CD14-positive monocyte (primary cell): Measurements from ENCODE around the gene SALL1. TPM values are rescaled to one million over a fixed set of nuclear protein-coding genes. Genes with fewer than 3 reads are reported as not detected.

Experiments
- DNase-seq, 3 donors: peaks; one replicate each; pipeline ENCODE4 v3.0.0-alpha.2; 2011 to 2022
- H2AFZ ChIP-seq: 2 replicates; pipeline ENCODE4 v1.6.0; 2012; ENCODE audit warnings: mild to moderate bottlenecking, low read depth, low read length, inconsistent platforms; ENCODE audit not compliant: insufficient read depth, poor library complexity, severe bottlenecking
- H3K27ac ChIP-seq, 2 donors: 1 replicate in 1 of 2; 2 replicates in 1 of 2; pipeline ENCODE4 v1.5.1; 2012 to 2013; ENCODE audit warnings: low read length in 2 of 2, control low read depth in 1 of 2, inconsistent platforms in 1 of 2, low read depth in 1 of 2, mild to moderate bottlenecking in 1 of 2
- H3K27me3 ChIP-seq, 2 donors: one replicate each; pipeline versions ENCODE4 v1.6.0 to v1.6.1; 2011 to 2013; ENCODE audit warnings: low read length in 2 of 2; ENCODE audit not compliant: control insufficient read depth in 2 of 2, insufficient read depth in 2 of 2
- H3K36me3 ChIP-seq, 2 donors: replicated peaks in 1 of 2; 1 replicate in 1 of 2; 2 replicates in 1 of 2; pipeline versions ENCODE4 v1.5.1 to v1.6.1; 2012 to 2013; ENCODE audit warnings: low read length in 2 of 2, control low read depth in 1 of 2, inconsistent platforms in 1 of 2, mild to moderate bottlenecking in 1 of 2; ENCODE audit not compliant: insufficient read depth in 2 of 2, control insufficient read depth in 1 of 2
- H3K4me1 ChIP-seq, 2 donors: 1 replicate in 1 of 2; 2 replicates in 1 of 2; pipeline versions ENCODE4 v1.5.1 to v1.6.1; 2012 to 2013; ENCODE audit warnings: low read length in 2 of 2, control low read depth in 1 of 2, inconsistent platforms in 1 of 2, mild to moderate bottlenecking in 1 of 2, moderate library complexity in 1 of 2; ENCODE audit not compliant: insufficient read depth in 2 of 2, control insufficient read depth in 1 of 2
- H3K4me2 ChIP-seq: replicated peaks from 2 replicates; pipeline ENCODE3; 2012; ENCODE audit warnings: low read length, moderate library complexity, mild to moderate bottlenecking; ENCODE audit not compliant: poor library complexity, severe bottlenecking; ENCODE audit errors: extremely low read depth
- H3K4me3 ChIP-seq, 3 experiments: fragments of 200-600 bp in 1 of 3; sonication (generic) in 1 of 3; replicated peaks in 1 of 3; 1 replicate in 2 of 3; 2 replicates in 1 of 3; pipeline ENCODE4 v1.5.1; 2011 to 2013; ENCODE audit warnings: low read length in 3 of 3, mild to moderate bottlenecking in 3 of 3, control low read depth in 2 of 3, low read depth in 2 of 3, inconsistent platforms in 1 of 3, moderate library complexity in 1 of 3
- H3K79me2 ChIP-seq: 2 replicates; pipeline ENCODE4 v1.6.0; 2012; ENCODE audit warnings: mild to moderate bottlenecking, control low read depth, inconsistent platforms, low read length, moderate library complexity; ENCODE audit not compliant: insufficient read depth
- H3K9ac ChIP-seq: 2 replicates; pipeline ENCODE4 v1.6.0; 2017; ENCODE audit warnings: low read length, mild to moderate bottlenecking; ENCODE audit not compliant: insufficient read depth, poor library complexity, severe bottlenecking
- H3K9me3 ChIP-seq, 2 donors: replicated peaks in 1 of 2; 1 replicate in 1 of 2; 2 replicates in 1 of 2; pipeline versions ENCODE4 v1.5.1 to v1.6.1; 2012 to 2013; ENCODE audit warnings: low read length in 2 of 2, control low read depth in 1 of 2; ENCODE audit not compliant: control insufficient read depth in 1 of 2, insufficient read depth in 1 of 2
- H4K20me1 ChIP-seq: 2 replicates; pipeline ENCODE4 v1.6.0; 2012; ENCODE audit warnings: mild to moderate bottlenecking, low read length, control low read depth, moderate library complexity; ENCODE audit not compliant: insufficient read depth
- H3K27ac Mint-ChIP-seq, 7 donors: one replicate each; pipeline ENCODE4 v1.8.0; 2020; ENCODE audit warnings: mild to moderate bottlenecking in 7 of 7, mixed read lengths in 7 of 7, moderate library complexity in 6 of 7, inconsistent platforms in 2 of 7
- H3K27me3 Mint-ChIP-seq, 3 donors: one replicate each; pipeline ENCODE4 v1.8.0; 2021 to 2022; ENCODE audit warnings: low read depth in 3 of 3, mild to moderate bottlenecking in 3 of 3, mixed read lengths in 3 of 3, moderate library complexity in 3 of 3, inconsistent platforms in 1 of 3
- H3K36me3 Mint-ChIP-seq, 2 donors: one replicate each; pipeline ENCODE4 v1.8.0; 2020; ENCODE audit warnings: mixed read lengths in 2 of 2, inconsistent platforms in 1 of 2, mild to moderate bottlenecking in 1 of 2
- H3K4me1 Mint-ChIP-seq: one replicate; pipeline ENCODE4 v1.8.0; 2020; ENCODE audit warnings: mild to moderate bottlenecking, mixed read lengths
- H3K4me3 Mint-ChIP-seq, 2 donors: one replicate each; pipeline ENCODE4 v1.8.0; 2020; ENCODE audit warnings: mild to moderate bottlenecking in 2 of 2, mixed read lengths in 2 of 2, moderate library complexity in 1 of 2
- H3K9me3 Mint-ChIP-seq, 7 donors: one replicate each; pipeline ENCODE4 v1.8.0; 2020 to 2022; ENCODE audit warnings: mixed read lengths in 7 of 7, mild to moderate bottlenecking in 6 of 7, moderate library complexity in 6 of 7, inconsistent platforms in 2 of 7
- WGBS: methylation state at CpG from one replicate; pipeline ENCODE4 v1.1.5; 2013; ENCODE audit warnings: missing lambda C conversion rate; ENCODE audit not compliant: insufficient coverage; 5-methylcytosine and 5-hydroxymethylcytosine counted together
- intact Hi-C, 2 donors: fragments of 100-400 bp; cut with micrococcal nuclease; formaldehyde crosslinking; loops; one replicate each; pipeline versions ENCODE4 v1.15.0 to v1.15.1; 2023
- polyA plus RNA-seq, 3 donors: library from polyadenylated mRNA; depleted of rRNA in 1 of 3; unstranded in 2 of 3; stranded (reverse) in 1 of 3; fragments of 300-500 nt in 2 of 3; fragments of >200 nt in 1 of 3; fragmentation: Illumina TruSeq in 2 of 3; gene quantifications; 1 replicate in 2 of 3; 2 replicates in 1 of 3; pipeline ENCODE4 v1.2.3, GENCODE V29; 2012 to 2021
- TF ChIP-seq, protein P1 (sequence below): fragments of 200-600 bp; IDR thresholded peaks from one replicate; pipeline ENCODE4 v1.8.0; 2022; ENCODE audit warnings: antibody characterized with exemption, mild to moderate bottlenecking

Gene SALL1
- polyA plus RNA-seq, 3 donors: not detected

DNA sequence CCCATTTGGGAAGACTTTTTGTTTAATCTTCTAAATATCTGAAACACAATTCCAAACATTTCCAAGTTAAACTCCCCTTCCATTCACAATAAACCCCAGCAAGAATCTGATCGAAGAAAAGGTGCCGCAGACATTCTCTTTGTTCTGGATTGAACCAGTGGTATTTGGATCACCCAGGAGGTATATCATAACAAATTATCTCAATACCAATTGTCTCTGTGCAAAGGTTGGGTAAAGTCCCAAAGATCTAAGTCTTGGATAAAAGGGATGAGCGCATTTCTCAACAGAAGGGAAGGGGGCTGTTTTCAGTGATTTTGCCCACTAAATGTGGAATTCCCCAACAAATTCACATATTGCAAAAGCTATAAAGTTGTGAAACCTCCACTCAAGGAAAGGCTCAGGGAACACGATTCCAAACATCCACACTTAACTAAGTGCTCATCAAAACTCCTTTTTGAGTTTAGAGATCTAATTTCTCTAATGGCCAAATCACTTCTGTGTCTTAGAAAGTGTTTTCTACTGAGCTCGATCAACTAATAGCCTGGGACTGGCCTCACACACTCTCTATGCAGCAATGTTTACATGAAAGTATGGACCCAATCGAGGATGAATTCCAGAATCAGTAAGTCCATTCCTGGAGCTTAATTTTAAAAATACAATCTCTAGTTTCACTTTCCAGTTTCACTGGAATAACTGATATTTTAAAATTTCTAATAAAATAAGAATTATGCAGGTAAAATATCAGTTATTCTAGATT is 30.9 kb downstream of the SALL1 start:
- no peak overlapping the region for H2AFZ ChIP-seq
- H4K20me1 ChIP-seq: no peaks in the 10 kb centered on the region
- no peak overlapping the region for H3K4me3 ChIP-seq
- intact Hi-C loops: no loop called here
- Mint-ChIP-seq H3K9me3 (peaks cover 0 to under 1% (median 0%) of the 10 kb centered on the region in 7 donors), H3K27me3 (peaks cover 13 to 47% (median 23%) of the 10 kb centered on the region in 3 donors), H3K4me3 (no peak overlapping the region), H3K4me1 (no peaks in the 10 kb centered on the region), H3K36me3 (no peaks in the 10 kb centered on the region), H3K27ac (no peak overlapping the region)
- H3K9ac ChIP-seq: no peak overlapping the region
- no peaks in the 10 kb centered on the region for H3K79me2 ChIP-seq
- TF ChIP-seq, protein P1, sequence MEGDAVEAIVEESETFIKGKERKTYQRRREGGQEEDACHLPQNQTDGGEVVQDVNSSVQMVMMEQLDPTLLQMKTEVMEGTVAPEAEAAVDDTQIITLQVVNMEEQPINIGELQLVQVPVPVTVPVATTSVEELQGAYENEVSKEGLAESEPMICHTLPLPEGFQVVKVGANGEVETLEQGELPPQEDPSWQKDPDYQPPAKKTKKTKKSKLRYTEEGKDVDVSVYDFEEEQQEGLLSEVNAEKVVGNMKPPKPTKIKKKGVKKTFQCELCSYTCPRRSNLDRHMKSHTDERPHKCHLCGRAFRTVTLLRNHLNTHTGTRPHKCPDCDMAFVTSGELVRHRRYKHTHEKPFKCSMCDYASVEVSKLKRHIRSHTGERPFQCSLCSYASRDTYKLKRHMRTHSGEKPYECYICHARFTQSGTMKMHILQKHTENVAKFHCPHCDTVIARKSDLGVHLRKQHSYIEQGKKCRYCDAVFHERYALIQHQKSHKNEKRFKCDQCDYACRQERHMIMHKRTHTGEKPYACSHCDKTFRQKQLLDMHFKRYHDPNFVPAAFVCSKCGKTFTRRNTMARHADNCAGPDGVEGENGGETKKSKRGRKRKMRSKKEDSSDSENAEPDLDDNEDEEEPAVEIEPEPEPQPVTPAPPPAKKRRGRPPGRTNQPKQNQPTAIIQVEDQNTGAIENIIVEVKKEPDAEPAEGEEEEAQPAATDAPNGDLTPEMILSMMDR: no peak
- no peaks in the 10 kb centered on the region for H3K4me1 ChIP-seq
- 88% methylated on average over 1 of the region's 6 CpGs for WGBS
- H3K4me2 ChIP-seq: no peak overlapping the region
- peaks cover 0 to 10% of the 10 kb centered on the region in 2 donors for H3K27me3 ChIP-seq
- H3K9me3 ChIP-seq: no peaks in the 10 kb centered on the region
- no peak overlapping the region for H3K27ac ChIP-seq
- H3K36me3 ChIP-seq: no peaks in the 10 kb centered on the region
- no peak for DNase-seq

DNA sequence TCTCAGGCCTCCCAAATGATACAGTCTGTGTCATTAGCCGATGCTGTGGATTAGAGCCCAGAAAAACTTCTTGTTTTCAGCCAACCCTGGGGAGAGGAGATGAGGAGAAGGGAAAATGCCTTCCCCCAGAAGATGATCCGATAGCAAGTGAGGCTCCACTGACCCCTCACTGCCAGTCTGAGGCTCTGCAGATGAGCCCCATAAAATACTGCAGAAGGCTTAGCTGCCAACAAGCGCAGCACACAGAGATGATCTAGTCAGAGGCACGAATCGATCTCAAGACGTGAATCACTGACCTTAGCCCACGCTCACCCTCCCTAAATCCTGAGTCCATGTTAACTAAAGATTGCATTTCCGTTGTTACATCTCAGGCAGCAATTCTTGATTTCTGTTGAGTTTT is 31.5 kb downstream of the SALL1 start:
- peaks cover 17 to 53% (median 29%) of the 10 kb centered on the region in 3 donors for H3K27me3 Mint-ChIP-seq

More for the DNA sequence above, 31.5 kb downstream of the SALL1 start:
- Histone ChIP-seq H3K9ac (no peak overlapping the region), H3K36me3 (no peaks in the 10 kb centered on the region), H3K4me2 (no peak overlapping the region), H3K27ac (no peak overlapping the region), H3K79me2 (no peaks in the 10 kb centered on the region), H3K27me3 (peaks cover 4 to 16% of the 10 kb centered on the region in 2 donors), H3K9me3 (no peaks in the 10 kb centered on the region), H3K4me3 (no peak overlapping the region), H2AFZ (no peak overlapping the region), H3K4me1 (no peaks in the 10 kb centered on the region), H4K20me1 (no peaks in the 10 kb centered on the region)
- TF ChIP-seq, protein P1: no peak
- Mint-ChIP-seq H3K4me1 (no peaks in the 10 kb centered on the region), H3K27ac (peak overlapping the region in 1 of 7 donors; percentile 23), H3K36me3 (no peaks in the 10 kb centered on the region), H3K9me3 (peaks cover 0 to 4% (median 0%) of the 10 kb centered on the region in 7 donors), H3K4me3 (no peak overlapping the region)
- intact Hi-C loops: no loop called here
- DNase-seq: no peak
- whole genome bisulfite sequencing: 83% methylated on average over 4 of the region's 8 CpGs
